GM23338 (cell line): ENCODE results near the gene BCAS3. TPM values are rescaled to one million over a fixed set of nuclear protein-coding genes. Genes with fewer than 3 reads are reported as not detected.

Source experiments
- ATAC-seq: fragments of 200-7000 bp; cut with Tn5 transposase; 3 replicates; pipeline ENCODE4 v1.9.1; 2020
- DNase-seq: peaks from one replicate; pipeline ENCODE4 v3.0.0-alpha.2; 2015; ENCODE audit warnings: low spot score
- H2AFZ ChIP-seq: fragments of 200-600 bp; sonication (generic); 2 replicates; pipeline ENCODE4 v1.8.0; 2016; ENCODE audit warnings: antibody characterized with exemption, mild to moderate bottlenecking, moderate library complexity
- H3F3A ChIP-seq: fragments of 200-600 bp; sonication (generic); replicated peaks from 2 replicates; pipeline ENCODE4 v1.8.0; 2017; ENCODE audit warnings: antibody characterized with exemption, mixed run types, low read depth
- H3K27ac ChIP-seq: fragments of 200-600 bp; sonication (generic); 2 replicates; pipeline ENCODE4 v1.6.1; 2016; ENCODE audit warnings: low read depth
- H3K27me3 ChIP-seq: fragments of 200-600 bp; sonication (generic); 2 replicates; pipeline ENCODE4 v1.8.0; 2016; ENCODE audit warnings: mild to moderate bottlenecking, mixed run types, moderate library complexity; ENCODE audit not compliant: insufficient read depth
- H3K36me3 ChIP-seq: fragments of 200-600 bp; sonication (generic); 2 replicates; pipeline ENCODE4 v1.8.0; 2016; ENCODE audit warnings: mild to moderate bottlenecking; ENCODE audit not compliant: insufficient read depth
- H3K4me1 ChIP-seq: fragments of 200-600 bp; sonication (generic); 2 replicates; pipeline ENCODE4 v1.8.0; 2016; ENCODE audit warnings: mild to moderate bottlenecking, moderate library complexity; ENCODE audit not compliant: insufficient read depth
- H3K4me2 ChIP-seq: fragments of 200-600 bp; sonication (generic); 2 replicates; pipeline ENCODE4 v1.7.1; 2017; ENCODE audit warnings: mixed run types
- H3K4me3 ChIP-seq: fragments of 200-600 bp; sonication (generic); 2 replicates; pipeline ENCODE4 v1.6.1; 2016; ENCODE audit warnings: mixed run types
- H3K79me2 ChIP-seq: fragments of 200-600 bp; sonication (generic); replicated peaks from 2 replicates; pipeline ENCODE4 v1.8.0; 2017; ENCODE audit warnings: mild to moderate bottlenecking; ENCODE audit not compliant: insufficient read depth
- H3K9me2 ChIP-seq: fragments of 200-600 bp; sonication (generic); 2 replicates; pipeline ENCODE4 v1.8.0; 2017; ENCODE audit not compliant: insufficient read depth
- H4K20me1 ChIP-seq: fragments of 200-600 bp; sonication (generic); replicated peaks from 2 replicates; pipeline ENCODE4 v1.8.0; 2017; ENCODE audit warnings: mild to moderate bottlenecking; ENCODE audit not compliant: insufficient read depth
- H3K27ac Mint-ChIP-seq: 2 replicates; pipeline ENCODE4 v1.8.0; 2020; ENCODE audit warnings: inconsistent platforms, mild to moderate bottlenecking, moderate library complexity, mixed read lengths
- H3K27me3 Mint-ChIP-seq: 3 replicates; pipeline ENCODE4 v1.8.0; 2022; ENCODE audit warnings: low read depth, mild to moderate bottlenecking, moderate library complexity, mixed read lengths, inconsistent platforms; ENCODE audit not compliant: insufficient read depth, poor library complexity
- H3K36me3 Mint-ChIP-seq: 3 replicates; pipeline ENCODE4 v1.8.0; 2021; ENCODE audit warnings: low read depth, mild to moderate bottlenecking, inconsistent platforms, moderate library complexity, mixed read lengths
- H3K4me1 Mint-ChIP-seq: 3 replicates; pipeline ENCODE4 v1.8.0; 2020; ENCODE audit warnings: mild to moderate bottlenecking, inconsistent platforms, mixed read lengths
- H3K4me3 Mint-ChIP-seq: 3 replicates; pipeline ENCODE4 v1.8.0; 2021; ENCODE audit warnings: moderate library complexity, mild to moderate bottlenecking, inconsistent platforms, mixed read lengths
- H3K9me3 Mint-ChIP-seq: 3 replicates; pipeline ENCODE4 v1.8.0; 2020; ENCODE audit warnings: moderate library complexity, mild to moderate bottlenecking, inconsistent platforms, mixed read lengths
- CREB1 ChIP-seq: fragments of 250-450 bp; sonication (Bioruptor Pico); IDR thresholded peaks from 2 replicates; pipeline ENCODE4 v1.5.0; 2020; ENCODE audit warnings: low read depth, mild to moderate bottlenecking, moderate library complexity
- CTCF ChIP-seq, 2 experiments: fragments of 200-600 bp in 1 of 2; sonication (generic) in 1 of 2; conservative IDR thresholded peaks; 2 replicates each; pipeline versions ENCODE4 v1.5.1 to v1.6.1; 2016 to 2017; ENCODE audit warnings: antibody characterized with exemption in 2 of 2, low read depth in 2 of 2, mild to moderate bottlenecking in 2 of 2, moderate library complexity in 1 of 2
- JUNB ChIP-seq: IDR thresholded peaks from one replicate; pipeline ENCODE4 v1.6.1; 2016; ENCODE audit warnings: antibody characterized with exemption; ENCODE audit not compliant: unreplicated experiment
- NANOG ChIP-seq: IDR thresholded peaks from 2 replicates; pipeline ENCODE4 v1.6.1; 2016; ENCODE audit warnings: antibody characterized with exemption, borderline replicate concordance
- POLR2AphosphoS5 ChIP-seq: IDR thresholded peaks from 2 replicates; pipeline ENCODE4 v1.6.1; 2016; ENCODE audit warnings: antibody characterized with exemption, low read depth
- ZNF114 ChIP-seq: fragments of 250-450 bp; sonication (Bioruptor Pico); IDR thresholded peaks from 2 replicates; pipeline ENCODE4 v1.5.0; 2020; ENCODE audit warnings: mild to moderate bottlenecking, moderate library complexity
- polyA plus RNA-seq: library from polyadenylated mRNA; unstranded; fragments of >200 nt; fragmentation: Nextera tagmentation; extraction: Ambion mirVana; gene quantifications from 2 replicates; pipeline ENCODE4 v1.2.1, GENCODE V29; 2016
- total RNA-seq: library from RNA; depleted of rRNA; stranded (reverse); fragments of >200 nt; shearing (Covaris generic); gene quantifications from 2 replicates; pipeline ENCODE4 v1.2.3, GENCODE V29; 2014
- TF ChIP-seq, protein P1 (sequence below): IDR thresholded peaks from 2 replicates; pipeline ENCODE4 v1.6.1; 2016; ENCODE audit warnings: antibody characterized with exemption

The BCAS3 gene
- total and polyA plus RNA-seq, 2 experiments from 2014 or later, result 8.2 to 28.0 TPM

- TF ChIP-seq CTCF (conservative IDR thresholded peaks at IDR 0.05; ENCODE audit: low read depth in 2 of 2) (peak; percentile 56 to 88), ZNF114 (CRISPR knock-in tag) (no peak)
These were observed 748.2 kb downstream of the BCAS3 start (continued) for GRCh38 chr17:61425682-61426481.

- 0 out of 2 replicates have a peak, but pooled peaks cover 4% of the 10 kb centered on the region for H3K27me3 ChIP-seq
- no peaks in the 10 kb centered on the region for H3K36me3 ChIP-seq
- Mint-ChIP-seq H3K27me3 (peaks cover 9% of the 10 kb centered on the region), H3K9me3 (no peaks in the 10 kb centered on the region), H3K27ac (no peak overlapping the region), H3K4me1 (peaks cover 8% of the 10 kb centered on the region; the same call in 2 of the 3 replicates), H3K36me3 (no peaks in the 10 kb centered on the region), H3K4me3 (no peak overlapping the region)
- H2AFZ ChIP-seq, result no peak overlapping the region
- ATAC-seq (no peak), DNase-seq (no peak)
- no peak overlapping the region for H3K4me3 ChIP-seq
- TF ChIP-seq JUNB, result no peak
- no peak for TF ChIP-seq CREB1 (CRISPR knock-in tag)
- TF ChIP-seq POLR2AphosphoS5, result no peak
- 0 out of 4 replicates have a peak, but pooled peaks of 1 of the 2 experiments have one; percentile 20 for TF ChIP-seq CTCF (conservative IDR thresholded peaks at IDR 0.05; ENCODE audit: low read depth in 2 of 2)
- no peak for TF ChIP-seq NANOG
- TF ChIP-seq, protein P1, sequence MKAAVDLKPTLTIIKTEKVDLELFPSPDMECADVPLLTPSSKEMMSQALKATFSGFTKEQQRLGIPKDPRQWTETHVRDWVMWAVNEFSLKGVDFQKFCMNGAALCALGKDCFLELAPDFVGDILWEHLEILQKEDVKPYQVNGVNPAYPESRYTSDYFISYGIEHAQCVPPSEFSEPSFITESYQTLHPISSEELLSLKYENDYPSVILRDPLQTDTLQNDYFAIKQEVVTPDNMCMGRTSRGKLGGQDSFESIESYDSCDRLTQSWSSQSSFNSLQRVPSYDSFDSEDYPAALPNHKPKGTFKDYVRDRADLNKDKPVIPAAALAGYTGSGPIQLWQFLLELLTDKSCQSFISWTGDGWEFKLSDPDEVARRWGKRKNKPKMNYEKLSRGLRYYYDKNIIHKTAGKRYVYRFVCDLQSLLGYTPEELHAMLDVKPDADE, result no peak
- H4K20me1 ChIP-seq, result no peaks in the 10 kb centered on the region
- no peaks in the 10 kb centered on the region for H3K4me1 ChIP-seq
- H3K9me2 ChIP-seq, result no peaks in the 10 kb centered on the region
- H3K27ac ChIP-seq, result no peak overlapping the region
- no peaks in the 10 kb centered on the region for H3K79me2 ChIP-seq
- H3K4me2 ChIP-seq, result no peak overlapping the region
- no peaks in the 10 kb centered on the region for H3F3A ChIP-seq
These were observed 749.0 kb downstream of the BCAS3 start for GRCh38 chr17:61426482-61427304.
